CD14-positive monocyte (primary cell): ENCODE results near the gene SLCO4A1. TPM values are rescaled to one million over a fixed set of nuclear protein-coding genes. Genes with fewer than 3 reads are reported as not detected.

ENCODE experiments used
- DNase-seq, 3 donors: peaks; one replicate each; pipeline ENCODE4 v3.0.0-alpha.2; 2011 to 2022
- H2AFZ ChIP-seq: 2 replicates; pipeline ENCODE4 v1.6.0; 2012; ENCODE audit warnings: mild to moderate bottlenecking, low read depth, low read length, inconsistent platforms; ENCODE audit not compliant: insufficient read depth, poor library complexity, severe bottlenecking
- H3K27ac ChIP-seq, 2 donors: 1 replicate in 1 of 2; 2 replicates in 1 of 2; pipeline ENCODE4 v1.5.1; 2012 to 2013; ENCODE audit warnings: low read length in 2 of 2, control low read depth in 1 of 2, inconsistent platforms in 1 of 2, low read depth in 1 of 2, mild to moderate bottlenecking in 1 of 2
- H3K27me3 ChIP-seq, 2 donors: one replicate each; pipeline versions ENCODE4 v1.6.0 to v1.6.1; 2011 to 2013; ENCODE audit warnings: low read length in 2 of 2; ENCODE audit not compliant: control insufficient read depth in 2 of 2, insufficient read depth in 2 of 2
- H3K36me3 ChIP-seq, 2 donors: replicated peaks in 1 of 2; 1 replicate in 1 of 2; 2 replicates in 1 of 2; pipeline versions ENCODE4 v1.5.1 to v1.6.1; 2012 to 2013; ENCODE audit warnings: low read length in 2 of 2, control low read depth in 1 of 2, inconsistent platforms in 1 of 2, mild to moderate bottlenecking in 1 of 2; ENCODE audit not compliant: insufficient read depth in 2 of 2, control insufficient read depth in 1 of 2
- H3K4me1 ChIP-seq, 2 donors: 1 replicate in 1 of 2; 2 replicates in 1 of 2; pipeline versions ENCODE4 v1.5.1 to v1.6.1; 2012 to 2013; ENCODE audit warnings: low read length in 2 of 2, control low read depth in 1 of 2, inconsistent platforms in 1 of 2, mild to moderate bottlenecking in 1 of 2, moderate library complexity in 1 of 2; ENCODE audit not compliant: insufficient read depth in 2 of 2, control insufficient read depth in 1 of 2
- H3K4me2 ChIP-seq: replicated peaks from 2 replicates; pipeline ENCODE3; 2012; ENCODE audit warnings: low read length, moderate library complexity, mild to moderate bottlenecking; ENCODE audit not compliant: poor library complexity, severe bottlenecking; ENCODE audit errors: extremely low read depth
- H3K4me3 ChIP-seq, 3 experiments: fragments of 200-600 bp in 1 of 3; sonication (generic) in 1 of 3; replicated peaks in 1 of 3; 1 replicate in 2 of 3; 2 replicates in 1 of 3; pipeline ENCODE4 v1.5.1; 2011 to 2013; ENCODE audit warnings: low read length in 3 of 3, mild to moderate bottlenecking in 3 of 3, control low read depth in 2 of 3, low read depth in 2 of 3, inconsistent platforms in 1 of 3, moderate library complexity in 1 of 3
- H3K79me2 ChIP-seq: 2 replicates; pipeline ENCODE4 v1.6.0; 2012; ENCODE audit warnings: mild to moderate bottlenecking, control low read depth, inconsistent platforms, low read length, moderate library complexity; ENCODE audit not compliant: insufficient read depth
- H3K9ac ChIP-seq: 2 replicates; pipeline ENCODE4 v1.6.0; 2017; ENCODE audit warnings: low read length, mild to moderate bottlenecking; ENCODE audit not compliant: insufficient read depth, poor library complexity, severe bottlenecking
- H3K9me3 ChIP-seq, 2 donors: replicated peaks in 1 of 2; 1 replicate in 1 of 2; 2 replicates in 1 of 2; pipeline versions ENCODE4 v1.5.1 to v1.6.1; 2012 to 2013; ENCODE audit warnings: low read length in 2 of 2, control low read depth in 1 of 2; ENCODE audit not compliant: control insufficient read depth in 1 of 2, insufficient read depth in 1 of 2
- H4K20me1 ChIP-seq: 2 replicates; pipeline ENCODE4 v1.6.0; 2012; ENCODE audit warnings: mild to moderate bottlenecking, low read length, control low read depth, moderate library complexity; ENCODE audit not compliant: insufficient read depth
- H3K27ac Mint-ChIP-seq, 7 donors: one replicate each; pipeline ENCODE4 v1.8.0; 2020; ENCODE audit warnings: mild to moderate bottlenecking in 7 of 7, mixed read lengths in 7 of 7, moderate library complexity in 6 of 7, inconsistent platforms in 2 of 7
- H3K27me3 Mint-ChIP-seq, 3 donors: one replicate each; pipeline ENCODE4 v1.8.0; 2021 to 2022; ENCODE audit warnings: low read depth in 3 of 3, mild to moderate bottlenecking in 3 of 3, mixed read lengths in 3 of 3, moderate library complexity in 3 of 3, inconsistent platforms in 1 of 3
- H3K36me3 Mint-ChIP-seq, 2 donors: one replicate each; pipeline ENCODE4 v1.8.0; 2020; ENCODE audit warnings: mixed read lengths in 2 of 2, inconsistent platforms in 1 of 2, mild to moderate bottlenecking in 1 of 2
- H3K4me1 Mint-ChIP-seq: one replicate; pipeline ENCODE4 v1.8.0; 2020; ENCODE audit warnings: mild to moderate bottlenecking, mixed read lengths
- H3K4me3 Mint-ChIP-seq, 2 donors: one replicate each; pipeline ENCODE4 v1.8.0; 2020; ENCODE audit warnings: mild to moderate bottlenecking in 2 of 2, mixed read lengths in 2 of 2, moderate library complexity in 1 of 2
- H3K9me3 Mint-ChIP-seq, 7 donors: one replicate each; pipeline ENCODE4 v1.8.0; 2020 to 2022; ENCODE audit warnings: mixed read lengths in 7 of 7, mild to moderate bottlenecking in 6 of 7, moderate library complexity in 6 of 7, inconsistent platforms in 2 of 7
- WGBS: methylation state at CpG from one replicate; pipeline ENCODE4 v1.1.5; 2013; ENCODE audit warnings: missing lambda C conversion rate; ENCODE audit not compliant: insufficient coverage; 5-methylcytosine and 5-hydroxymethylcytosine counted together
- intact Hi-C, 2 donors: fragments of 100-400 bp; cut with micrococcal nuclease; formaldehyde crosslinking; loops; one replicate each; pipeline versions ENCODE4 v1.15.0 to v1.15.1; 2023
- polyA plus RNA-seq, 3 donors: library from polyadenylated mRNA; depleted of rRNA in 1 of 3; unstranded in 2 of 3; stranded (reverse) in 1 of 3; fragments of 300-500 nt in 2 of 3; fragments of >200 nt in 1 of 3; fragmentation: Illumina TruSeq in 2 of 3; gene quantifications; 1 replicate in 2 of 3; 2 replicates in 1 of 3; pipeline ENCODE4 v1.2.3, GENCODE V29; 2012 to 2021
- TF ChIP-seq, protein P1 (sequence below): fragments of 200-600 bp; IDR thresholded peaks from one replicate; pipeline ENCODE4 v1.8.0; 2022; ENCODE audit warnings: antibody characterized with exemption, mild to moderate bottlenecking

SLCO4A1 gene
- polyA plus RNA-seq, 3 donors = 0.05 to 0.42 (median 0.26) TPM

GRCh38 chr20:62637110-62637509 lies 5.2 kb upstream of the SLCO4A1 start:
- no peak overlapping the region for H2AFZ ChIP-seq
- no peaks in the 10 kb centered on the region for H3K9me3 ChIP-seq
- H4K20me1 ChIP-seq = no peaks in the 10 kb centered on the region
- no peak for DNase-seq
- H3K4me2 ChIP-seq = no peak overlapping the region
- Mint-ChIP-seq H3K27ac (peak overlapping the region in 1 of 7 donors; percentile 44), H3K4me1 (peaks cover 19% of the 10 kb centered on the region), H3K36me3 (no peaks in the 10 kb centered on the region), H3K4me3 (peak overlapping the region in 1 of 2 donors; percentile 46), H3K27me3 (peaks cover 39 to 61% (median 41%) of the 10 kb centered on the region in 3 donors), H3K9me3 (peaks cover 0 to 6% (median 0%) of the 10 kb centered on the region in 7 donors)
- no peak overlapping the region for H3K4me3 ChIP-seq
- H3K36me3 ChIP-seq = no peaks in the 10 kb centered on the region
- H3K27ac ChIP-seq = no peak overlapping the region
- intact Hi-C loops = no loop called here
- H3K4me1 ChIP-seq = peaks cover 7 to 15% of the 10 kb centered on the region in 2 donors
- TF ChIP-seq, protein P1, sequence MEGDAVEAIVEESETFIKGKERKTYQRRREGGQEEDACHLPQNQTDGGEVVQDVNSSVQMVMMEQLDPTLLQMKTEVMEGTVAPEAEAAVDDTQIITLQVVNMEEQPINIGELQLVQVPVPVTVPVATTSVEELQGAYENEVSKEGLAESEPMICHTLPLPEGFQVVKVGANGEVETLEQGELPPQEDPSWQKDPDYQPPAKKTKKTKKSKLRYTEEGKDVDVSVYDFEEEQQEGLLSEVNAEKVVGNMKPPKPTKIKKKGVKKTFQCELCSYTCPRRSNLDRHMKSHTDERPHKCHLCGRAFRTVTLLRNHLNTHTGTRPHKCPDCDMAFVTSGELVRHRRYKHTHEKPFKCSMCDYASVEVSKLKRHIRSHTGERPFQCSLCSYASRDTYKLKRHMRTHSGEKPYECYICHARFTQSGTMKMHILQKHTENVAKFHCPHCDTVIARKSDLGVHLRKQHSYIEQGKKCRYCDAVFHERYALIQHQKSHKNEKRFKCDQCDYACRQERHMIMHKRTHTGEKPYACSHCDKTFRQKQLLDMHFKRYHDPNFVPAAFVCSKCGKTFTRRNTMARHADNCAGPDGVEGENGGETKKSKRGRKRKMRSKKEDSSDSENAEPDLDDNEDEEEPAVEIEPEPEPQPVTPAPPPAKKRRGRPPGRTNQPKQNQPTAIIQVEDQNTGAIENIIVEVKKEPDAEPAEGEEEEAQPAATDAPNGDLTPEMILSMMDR = no peak
- H3K9ac ChIP-seq = no peak overlapping the region
- H3K27me3 ChIP-seq = peaks cover 6 to 42% of the 10 kb centered on the region in 2 donors
- WGBS = 83% methylated on average over 3 of the region's 5 CpGs
- no peaks in the 10 kb centered on the region for H3K79me2 ChIP-seq

GRCh38 chr20:62637521-62638054 lies 4.7 kb upstream of the SLCO4A1 start:
- H3K27me3 ChIP-seq = peaks cover 6 to 42% of the 10 kb centered on the region in 2 donors
- H3K27ac ChIP-seq = no peak overlapping the region
- peaks cover 0 to 6% (median 0%) of the 10 kb centered on the region in 7 donors for H3K9me3 Mint-ChIP-seq
- no peak overlapping the region for H3K4me2 ChIP-seq
- no peaks in the 10 kb centered on the region for H4K20me1 ChIP-seq
- peaks cover 20% of the 10 kb centered on the region for H3K4me1 Mint-ChIP-seq
- no peaks in the 10 kb centered on the region for H3K9me3 ChIP-seq
- no peaks in the 10 kb centered on the region for H3K36me3 ChIP-seq
- TF ChIP-seq, protein P1 = no peak
- peaks cover 39 to 64% (median 43%) of the 10 kb centered on the region in 3 donors for H3K27me3 Mint-ChIP-seq
- intact Hi-C loops = no loop called here
- peak overlapping the region in 1 of 7 donors; percentile 44 for H3K27ac Mint-ChIP-seq
- 93% methylated on average over 3 of the region's 11 CpGs for WGBS
- H3K9ac ChIP-seq = no peak overlapping the region
- H3K4me3 Mint-ChIP-seq = peak overlapping the region in 1 of 2 donors; percentile 46
- no peak overlapping the region for H2AFZ ChIP-seq
- no peaks in the 10 kb centered on the region for H3K79me2 ChIP-seq
- H3K36me3 Mint-ChIP-seq = no peaks in the 10 kb centered on the region
- H3K4me1 ChIP-seq = peaks cover 8 to 20% of the 10 kb centered on the region in 2 donors
- H3K4me3 ChIP-seq = no peak overlapping the region
- no peak for DNase-seq
